Measurements from ENCODE around the gene C1orf115. TPM values are rescaled to one million over a fixed set of nuclear protein-coding genes. Genes with fewer than 3 reads are reported as not detected.
A peak's percentile ranks its signal among the peaks of the same experiment; 100 is the strongest.

Gene C1orf115
- polyA plus RNA-seq, 3 donors: 0.47 to 3.1 (median 1.9) TPM

DNA sequence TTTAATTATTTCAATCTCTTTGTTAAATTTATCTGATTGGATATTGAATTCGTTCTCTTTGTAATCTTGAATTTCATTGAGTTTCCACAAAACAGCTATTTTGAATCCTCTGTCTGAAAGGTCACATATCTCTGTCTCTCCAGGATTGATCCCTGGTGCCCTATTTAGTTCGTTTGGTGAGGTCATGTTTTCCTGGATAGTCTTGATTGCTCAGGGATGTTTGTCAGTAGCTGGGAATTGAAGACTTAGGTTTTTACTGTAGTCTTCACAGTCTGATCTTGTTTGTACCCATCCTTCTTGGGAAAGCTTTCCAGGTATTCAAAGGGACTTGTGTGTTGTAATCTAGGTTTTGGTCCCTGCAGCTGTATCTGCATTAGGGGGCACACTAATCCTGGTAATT, 51.2 kb downstream of the C1orf115 start:
- no peak overlapping the region for H3K4me3 Mint-ChIP-seq
- no peak overlapping the region for H3K9ac ChIP-seq (ENCODE audit: insufficient read depth, low read length, poor library complexity, severe bottlenecking)
- H3K27me3 Mint-ChIP-seq (ENCODE audit: low read depth in 3 of 3): peaks cover 12 to 27% (median 17%) of the 10 kb centered on the region in 3 donors
- TF ChIP-seq CTCF (IDR thresholded peaks at IDR 0.05): no peak
- H3K4me1 ChIP-seq (ENCODE audit: control insufficient read depth in 1 of 2, insufficient read depth in 2 of 2, low read length in 2 of 2): no peaks in the 10 kb centered on the region
- H2AFZ ChIP-seq (ENCODE audit: insufficient read depth, low read depth, low read length, poor library complexity, severe bottlenecking): no peak overlapping the region
- no peaks in the 10 kb centered on the region for H3K36me3 ChIP-seq (replicated peaks in 1 of 2; ENCODE audit: control insufficient read depth in 1 of 2, insufficient read depth in 2 of 2, low read length in 2 of 2)
- H3K4me2 ChIP-seq (replicated peaks; ENCODE audit: extremely low read depth, low read length, poor library complexity, severe bottlenecking): no peak overlapping the region
- H3K9me3 ChIP-seq (replicated peaks in 1 of 2; ENCODE audit: control insufficient read depth in 1 of 2, insufficient read depth in 1 of 2, low read length in 2 of 2): no peaks in the 10 kb centered on the region
- no peak overlapping the region for H3K27ac Mint-ChIP-seq
- no peak overlapping the region for H3K4me3 ChIP-seq (replicated peaks in 1 of 3; ENCODE audit: low read depth in 2 of 3, low read length in 3 of 3)
- DNase-seq: no peak
- no peaks in the 10 kb centered on the region for H3K79me2 ChIP-seq (ENCODE audit: insufficient read depth, low read length)
- H3K4me1 Mint-ChIP-seq: no peaks in the 10 kb centered on the region
- H3K9me3 Mint-ChIP-seq: no peaks in the 10 kb centered on the region
- no CpG with 5 or more reads among the region's 2 CpGs for WGBS (ENCODE audit: insufficient coverage)
- peaks cover 0 to 4% of the 10 kb centered on the region in 2 donors for H3K27me3 ChIP-seq (ENCODE audit: control insufficient read depth in 2 of 2, insufficient read depth in 2 of 2, low read length in 2 of 2)
- H4K20me1 ChIP-seq (ENCODE audit: insufficient read depth, low read length): no peaks in the 10 kb centered on the region
- no peak overlapping the region for H3K27ac ChIP-seq (ENCODE audit: low read depth in 1 of 2, low read length in 2 of 2)
- H3K36me3 Mint-ChIP-seq: no peaks in the 10 kb centered on the region
- intact Hi-C loops (cut with micrococcal nuclease): no loop called here

- Mint-ChIP-seq H3K27me3 (ENCODE audit: low read depth in 3 of 3) (peaks cover 17 to 31% (median 20%) of the 10 kb centered on the region in 3 donors), H3K4me3 (peak overlapping the region in 1 of 2 donors; percentile 31), H3K4me1 (no peaks in the 10 kb centered on the region), H3K27ac (no peak overlapping the region), H3K36me3 (no peaks in the 10 kb centered on the region), H3K9me3 (no peaks in the 10 kb centered on the region)
- DNase-seq: no peak
- WGBS (ENCODE audit: insufficient coverage): 86% methylated on average over 1 of the region's 1 CpG
- H3K79me2 ChIP-seq (ENCODE audit: insufficient read depth, low read length): no peaks in the 10 kb centered on the region
- H3K4me1 ChIP-seq (ENCODE audit: control insufficient read depth in 1 of 2, insufficient read depth in 2 of 2, low read length in 2 of 2): no peaks in the 10 kb centered on the region
- no peaks in the 10 kb centered on the region for H3K36me3 ChIP-seq (replicated peaks in 1 of 2; ENCODE audit: control insufficient read depth in 1 of 2, insufficient read depth in 2 of 2, low read length in 2 of 2)
- no peak overlapping the region for H3K9ac ChIP-seq (ENCODE audit: insufficient read depth, low read length, poor library complexity, severe bottlenecking)
- no peak overlapping the region for H3K27ac ChIP-seq (ENCODE audit: low read depth in 1 of 2, low read length in 2 of 2)
- TF ChIP-seq CTCF (IDR thresholded peaks at IDR 0.05): no peak
- no peak overlapping the region for H2AFZ ChIP-seq (ENCODE audit: insufficient read depth, low read depth, low read length, poor library complexity, severe bottlenecking)
- H3K4me2 ChIP-seq (replicated peaks; ENCODE audit: extremely low read depth, low read length, poor library complexity, severe bottlenecking): no peak overlapping the region
- no peak overlapping the region for H3K4me3 ChIP-seq (replicated peaks in 1 of 3; ENCODE audit: low read depth in 2 of 3, low read length in 3 of 3)
- H3K27me3 ChIP-seq (ENCODE audit: control insufficient read depth in 2 of 2, insufficient read depth in 2 of 2, low read length in 2 of 2): peaks cover 0 to 9% of the 10 kb centered on the region in 2 donors
- no peaks in the 10 kb centered on the region for H4K20me1 ChIP-seq (ENCODE audit: insufficient read depth, low read length)
- intact Hi-C loops (cut with micrococcal nuclease): no loop called here
- no peaks in the 10 kb centered on the region for H3K9me3 ChIP-seq (replicated peaks in 1 of 2; ENCODE audit: control insufficient read depth in 1 of 2, insufficient read depth in 1 of 2, low read length in 2 of 2)
Measured at GRCh38 chr1:220741825-220742224, 51.7 kb downstream of the C1orf115 start.

Data from CD14-positive monocyte (primary cell).